Esophagus squamous epithelium (tissue), 5 donors: Measurements from ENCODE around the gene RPS2. TPM values are rescaled to one million over a fixed set of nuclear protein-coding genes. Genes with fewer than 3 reads are reported as not detected.

Source experiments
- DNase-seq: peaks from one replicate; lab custom pipeline; 2025; lab: John Stamatoyannopoulos, UW
- H3K27ac ChIP-seq, 4 donors: fragments of 200-600 bp; sonication (generic); one replicate each; pipeline ENCODE4 v1.5.1; 2016 to 2019; ENCODE audit warnings: mild to moderate bottlenecking in 1 of 4
- H3K27me3 ChIP-seq, 4 donors: fragments of 200-600 bp; sonication (generic); 1 replicate in 3 of 4; 2 replicates in 1 of 4; pipeline versions ENCODE4 v1.5.1 to v1.6.0; 2017 to 2021; ENCODE audit warnings: antibody characterized with exemption in 1 of 4
- H3K36me3 ChIP-seq, 3 donors: fragments of 200-600 bp; sonication (generic); one replicate each; pipeline ENCODE4 v1.5.1; 2016 to 2019
- H3K4me1 ChIP-seq, 3 donors: fragments of 200-600 bp; sonication (generic); one replicate each; pipeline ENCODE4 v1.5.1; 2017 to 2019
- H3K4me3 ChIP-seq, 4 donors: fragments of 200-600 bp; sonication (generic); 1 replicate in 3 of 4; 2 replicates in 1 of 4; pipeline ENCODE4 v1.5.1; 2016 to 2019; ENCODE audit warnings: mild to moderate bottlenecking in 2 of 4, moderate library complexity in 1 of 4
- H3K9me3 ChIP-seq, 3 donors: fragments of 200-600 bp; sonication (generic); one replicate each; pipeline ENCODE4 v1.5.1; 2016 to 2019
- POLR2A ChIP-seq, 4 donors: fragments of 450-650 bp; IDR thresholded peaks; one replicate each; pipeline ENCODE4 v1.6.1; 2017; ENCODE audit warnings: antibody characterized with exemption in 4 of 4, mild to moderate bottlenecking in 4 of 4, moderate library complexity in 3 of 4
- WGBS, 2 donors: methylation state at CpG; one replicate each; pipeline ENCODE4 v1.1.5; 2018; 5-methylcytosine and 5-hydroxymethylcytosine counted together
- intact Hi-C: fragments of 100-400 bp; cut with DNase I; formaldehyde crosslinking; loops from one replicate; pipeline ENCODE4 v1.15.0; 2022
- total RNA-seq, 4 donors: library from RNA; depleted of rRNA; stranded (reverse); fragments of >200 nt; gene quantifications; one replicate each; pipeline ENCODE4 v1.1.0, GENCODE V29; 2016
- TF ChIP-seq, protein P1 (sequence below), 6 experiments: fragments of 450-650 bp in 4 of 6; fragments of 200-600 bp in 2 of 6; sonication (generic) in 2 of 6; IDR thresholded peaks; one replicate each; pipeline ENCODE4 v1.5.1; 2016 to 2019; ENCODE audit warnings: antibody characterized with exemption in 6 of 6, mild to moderate bottlenecking in 4 of 6, moderate library complexity in 4 of 6
- donor health status: DM: yes; HTN: yes; CAD: no.

Gene RPS2
- total RNA-seq, 4 donors from 2014 or later, result 1,980 to 2,837 (median 2,292) TPM

DNA sequence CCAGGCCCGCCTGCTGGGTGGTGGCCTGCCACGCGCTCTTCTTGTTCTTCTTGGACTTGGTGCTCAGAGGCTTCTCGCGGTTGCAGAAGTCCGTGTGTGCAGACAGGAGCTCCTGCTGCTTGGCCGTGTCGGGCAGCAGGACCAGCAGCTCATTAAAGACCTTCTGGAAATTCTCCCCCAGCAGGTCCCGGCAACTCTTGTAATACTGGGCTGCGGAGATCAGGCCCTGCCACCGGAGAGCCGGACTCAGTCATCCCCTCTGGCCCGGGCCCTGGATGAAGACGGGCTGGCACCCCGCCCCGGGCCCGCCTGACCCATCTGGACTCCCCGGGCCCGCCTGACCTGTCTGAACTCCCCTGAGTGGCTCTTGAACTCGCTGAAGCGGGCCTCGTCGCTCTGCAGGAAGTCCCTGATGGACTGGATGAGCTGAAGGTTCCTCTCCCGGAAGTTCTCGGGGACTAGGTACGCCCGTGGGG, 33.8 kb upstream of the RPS2 start:
- Histone ChIP-seq H3K27me3 (no peaks in the 10 kb centered on the region), H3K27ac (peak overlapping the region in 3 of 4 donors; percentile 34 to 81 (median 42)), H3K9me3 (no peaks in the 10 kb centered on the region), H3K36me3 (peaks cover 47 to 73% (median 51%) of the 10 kb centered on the region in 3 donors), H3K4me1 (peaks cover 2 to 34% (median 9%) of the 10 kb centered on the region in 3 donors), H3K4me3 (no peak overlapping the region)
- WGBS, 2 donors, result 73 to 100% methylated on average over 3 to 6 of the region's 27 CpGs
- TF ChIP-seq, protein P1, sequence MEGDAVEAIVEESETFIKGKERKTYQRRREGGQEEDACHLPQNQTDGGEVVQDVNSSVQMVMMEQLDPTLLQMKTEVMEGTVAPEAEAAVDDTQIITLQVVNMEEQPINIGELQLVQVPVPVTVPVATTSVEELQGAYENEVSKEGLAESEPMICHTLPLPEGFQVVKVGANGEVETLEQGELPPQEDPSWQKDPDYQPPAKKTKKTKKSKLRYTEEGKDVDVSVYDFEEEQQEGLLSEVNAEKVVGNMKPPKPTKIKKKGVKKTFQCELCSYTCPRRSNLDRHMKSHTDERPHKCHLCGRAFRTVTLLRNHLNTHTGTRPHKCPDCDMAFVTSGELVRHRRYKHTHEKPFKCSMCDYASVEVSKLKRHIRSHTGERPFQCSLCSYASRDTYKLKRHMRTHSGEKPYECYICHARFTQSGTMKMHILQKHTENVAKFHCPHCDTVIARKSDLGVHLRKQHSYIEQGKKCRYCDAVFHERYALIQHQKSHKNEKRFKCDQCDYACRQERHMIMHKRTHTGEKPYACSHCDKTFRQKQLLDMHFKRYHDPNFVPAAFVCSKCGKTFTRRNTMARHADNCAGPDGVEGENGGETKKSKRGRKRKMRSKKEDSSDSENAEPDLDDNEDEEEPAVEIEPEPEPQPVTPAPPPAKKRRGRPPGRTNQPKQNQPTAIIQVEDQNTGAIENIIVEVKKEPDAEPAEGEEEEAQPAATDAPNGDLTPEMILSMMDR (IDR thresholded peaks at IDR 0.05), result no peak
- TF ChIP-seq POLR2A (IDR thresholded peaks at IDR 0.05), result no peak
- DNase-seq, result no peak
- intact Hi-C loops, result no loop called here

DNA sequence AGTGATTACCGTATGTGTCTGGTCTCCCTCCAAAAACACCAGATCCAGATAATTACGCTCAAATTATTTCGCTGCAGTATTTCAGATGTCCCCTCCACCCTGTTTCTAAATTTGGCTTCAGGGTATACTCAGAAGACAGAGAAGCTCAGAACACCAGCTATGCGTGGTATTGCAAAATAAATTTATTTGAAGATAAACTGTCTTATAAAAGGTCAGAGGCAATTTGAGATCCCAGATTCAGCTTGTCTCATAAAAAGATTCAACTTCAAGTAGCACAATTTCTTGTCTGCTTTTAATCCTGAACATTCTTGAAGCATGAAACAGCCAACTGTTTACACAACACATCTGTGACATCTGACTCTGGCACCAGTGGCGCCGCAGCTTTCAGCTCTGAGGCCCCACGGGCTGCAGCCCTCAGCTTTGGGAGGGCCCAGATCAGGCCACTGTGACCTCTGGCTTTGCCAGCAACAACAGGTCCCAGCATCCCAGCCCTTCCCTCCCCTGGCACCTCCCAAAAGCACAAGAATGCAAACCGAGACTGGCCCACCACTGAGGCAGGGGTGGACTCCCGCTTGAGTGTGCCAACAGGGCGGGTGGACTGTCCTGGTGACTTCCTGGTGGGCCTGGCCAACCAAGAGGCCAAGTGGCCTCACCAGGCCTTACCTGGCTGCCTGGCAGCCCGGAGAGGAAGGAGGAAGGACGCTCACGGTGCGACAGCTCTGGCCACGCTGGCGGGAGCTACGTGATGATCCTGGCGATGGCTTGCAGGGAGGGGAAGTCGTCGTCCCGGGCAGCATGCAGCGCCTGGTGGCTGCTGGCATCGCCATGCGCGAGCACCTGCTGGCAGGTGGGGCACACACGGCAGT, 33.1 kb upstream of the RPS2 start:
- TF ChIP-seq, protein P1 (IDR thresholded peaks at IDR 0.05), result no peak
- no peak for TF ChIP-seq POLR2A (IDR thresholded peaks at IDR 0.05)

DNA sequence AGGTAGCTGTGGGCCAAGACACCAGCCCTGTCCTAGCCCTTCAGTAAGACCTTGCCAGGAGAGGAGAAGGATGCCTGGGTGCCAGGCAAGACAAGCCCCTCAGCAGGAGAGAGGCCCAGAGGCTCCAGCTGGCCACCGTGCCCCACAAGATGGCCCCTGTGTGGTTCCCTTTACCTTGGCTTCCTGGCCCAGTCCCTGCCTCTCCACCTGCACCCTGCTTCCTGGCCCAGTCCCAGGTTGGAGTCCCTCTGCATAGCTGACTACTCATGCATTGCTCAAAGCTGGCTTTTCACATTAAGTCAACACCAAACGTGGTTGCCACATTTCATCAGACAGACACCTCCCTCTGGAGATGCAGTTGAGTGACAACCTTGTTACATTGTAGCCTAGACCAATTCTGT, 29.1 kb upstream of the RPS2 start:
- 45 to 60% methylated on average over 2 of the region's 2 CpGs for WGBS, 2 donors
- intact Hi-C loops, result no loop called here
- H3K27me3 ChIP-seq, result peaks cover 12 to 31% (median 19%) of the 10 kb centered on the region in 4 donors
- no peak for DNase-seq
- H3K4me1 ChIP-seq, result peaks cover 33 to 78% (median 34%) of the 10 kb centered on the region in 3 donors
- TF ChIP-seq POLR2A (IDR thresholded peaks at IDR 0.05), result no peak
- TF ChIP-seq, protein P1 (IDR thresholded peaks at IDR 0.05), result no peak
- peaks cover 9 to 27% (median 10%) of the 10 kb centered on the region in 3 donors for H3K36me3 ChIP-seq
- H3K27ac ChIP-seq, result peak overlapping the region; percentile 9 to 46 (median 28)
- peaks cover 0 to 6% (median 0%) of the 10 kb centered on the region in 3 donors for H3K9me3 ChIP-seq
- no peak overlapping the region for H3K4me3 ChIP-seq

More for the DNA sequence above, 33.1 kb upstream of the RPS2 start:
- Histone ChIP-seq H3K9me3 (peaks cover 0 to under 1% (median 0%) of the 10 kb centered on the region in 3 donors), H3K36me3 (peaks cover 44 to 67% (median 46%) of the 10 kb centered on the region in 3 donors), H3K4me1 (peaks cover 4 to 38% (median 13%) of the 10 kb centered on the region in 3 donors), H3K27me3 (no peaks in the 10 kb centered on the region), H3K4me3 (no peak overlapping the region), H3K27ac (peak overlapping the region in 3 of 4 donors; percentile 42 to 83 (median 71))
- no peak for DNase-seq
- intact Hi-C loops, result no loop called here
- 60 to 73% methylated on average over 6 to 14 of the region's 26 CpGs for WGBS, 2 donors

DNA sequence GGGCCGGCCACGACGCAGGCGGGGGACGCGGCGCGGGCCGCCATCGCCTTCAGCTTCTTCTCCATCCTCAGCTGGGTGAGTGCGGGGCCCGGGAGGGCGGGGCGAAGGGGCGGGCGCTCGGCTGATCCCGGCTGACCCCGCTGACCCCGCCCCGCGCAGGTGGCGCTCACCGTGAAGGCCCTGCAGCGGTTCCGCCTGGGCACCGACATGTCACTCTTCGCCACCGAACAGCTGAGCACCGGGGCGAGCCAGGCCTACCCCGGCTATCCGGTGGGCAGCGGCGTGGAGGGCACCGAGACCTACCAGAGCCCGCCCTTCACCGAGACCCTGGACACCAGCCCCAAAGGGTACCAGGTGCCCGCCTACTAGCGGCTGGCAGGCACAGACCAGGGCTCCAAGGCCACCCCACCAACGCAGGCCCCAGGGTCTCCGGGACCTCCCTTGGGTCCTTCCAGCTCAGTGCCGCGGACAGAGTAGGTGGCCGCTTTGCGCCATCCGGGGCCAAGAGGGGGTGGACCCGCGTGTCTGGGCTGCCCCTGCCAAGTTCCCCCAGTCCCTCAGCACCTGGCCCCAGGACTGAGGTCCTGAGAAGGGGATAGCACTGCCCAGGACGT, 28.2 kb upstream of the RPS2 start:
- Histone ChIP-seq H3K9me3 (peaks cover 0 to 6% (median 0%) of the 10 kb centered on the region in 3 donors), H3K27ac (peak overlapping the region in 3 of 4 donors; percentile 9 to 41 (median 29)), H3K4me3 (peak overlapping the region in 1 of 4 donors; percentile 58), H3K36me3 (peaks cover under 1 to 18% (median under 1%) of the 10 kb centered on the region in 3 donors), H3K27me3 (peaks cover 12 to 40% (median 21%) of the 10 kb centered on the region in 4 donors), H3K4me1 (peaks cover 31 to 73% (median 33%) of the 10 kb centered on the region in 3 donors)
- intact Hi-C loops, result no loop called here
- TF ChIP-seq, protein P1 (IDR thresholded peaks at IDR 0.05), result no peak
- no peak for TF ChIP-seq POLR2A (IDR thresholded peaks at IDR 0.05)
- 60 to 100% methylated on average over 1 to 2 of the region's 50 CpGs for WGBS, 2 donors
- DNase-seq, result no peak
